ENCODE measurements around the gene AGBL5. TPM values are rescaled to one million over a fixed set of nuclear protein-coding genes. Genes with fewer than 3 reads are reported as not detected.
"Not testable (repeated sequence)": the region's sequence is repeated elsewhere in the genome, so short reads cannot be mapped to it uniquely, and the experiment has no call there.

Gene AGBL5
- total and polyA plus RNA-seq, 4 donors: 11.5 to 16.7 (median 14.6) TPM

- no peaks in the 10 kb centered on the region for H3K9me3 ChIP-seq (ENCODE audit: control insufficient read depth, low read length)
- no peaks in the 10 kb centered on the region for H3K36me3 ChIP-seq (ENCODE audit: control insufficient read depth in 1 of 2, insufficient read depth in 2 of 2, low read length in 1 of 2)
- WGBS, 2 donors: 27 to 30% methylated on average over 14 of the region's 14 CpGs
- H3K4me1 ChIP-seq (ENCODE audit: control insufficient read depth in 1 of 2, insufficient read depth in 2 of 2, low read length in 2 of 2): no peaks in the 10 kb centered on the region
- ATAC-seq (ENCODE audit: low FRiP score) (no peak), DNase-seq (no peak)
- intact Hi-C loops (cut with DNase I): no loop called here
- H3K27me3 ChIP-seq (ENCODE audit: control insufficient read depth in 1 of 2, insufficient read depth in 2 of 2, low read length in 1 of 2): no peaks in the 10 kb centered on the region
- no peak overlapping the region for H3K4me3 ChIP-seq (ENCODE audit: low read length in 2 of 2)
- no peak overlapping the region for H3K27ac ChIP-seq (ENCODE audit: low read depth in 1 of 2, low read length in 2 of 2)
Measured at GRCh38 chr2:27117995-27118524, 66.6 kb downstream of the AGBL5 start.

- ATAC-seq (ENCODE audit: low FRiP score) (no peak), DNase-seq (no peak)
- WGBS, 2 donors: 3 to 4% methylated on average over 66 to 84 of the region's 84 CpGs
- H3K36me3 ChIP-seq (ENCODE audit: control insufficient read depth in 1 of 2, insufficient read depth in 2 of 2, low read length in 1 of 2): no peaks in the 10 kb centered on the region
- H3K27me3 ChIP-seq (ENCODE audit: control insufficient read depth in 1 of 2, insufficient read depth in 2 of 2, low read length in 1 of 2): no peaks in the 10 kb centered on the region
- no peaks in the 10 kb centered on the region for H3K4me1 ChIP-seq (ENCODE audit: control insufficient read depth in 1 of 2, insufficient read depth in 2 of 2, low read length in 2 of 2)
- no peak within 1 kb of the TSS for H3K27ac ChIP-seq (ENCODE audit: low read depth in 1 of 2, low read length in 2 of 2)
- intact Hi-C loops (cut with DNase I): no loop called here
- H3K9me3 ChIP-seq (ENCODE audit: control insufficient read depth, low read length): no peaks in the 10 kb centered on the region
- H3K4me3 ChIP-seq (ENCODE audit: low read length in 2 of 2): peak within 1 kb of the TSS in 1 of 2 donors; percentile 5
Measured at GRCh38 chr2:27118525-27119329, 67.3 kb downstream of the AGBL5 start, which contains the start of gene CGREF1. Gene CGREF1, minus strand, starts transcription at chr2:27119128. Its CDS starts 14,762 bp downstream, at chr2:27104366.

- H3K27me3 ChIP-seq (ENCODE audit: control insufficient read depth in 1 of 2, insufficient read depth in 2 of 2, low read length in 1 of 2); DNase-seq; ATAC-seq (ENCODE audit: low FRiP score); intact Hi-C loops (cut with DNase I); H3K4me1 ChIP-seq (ENCODE audit: control insufficient read depth in 1 of 2, insufficient read depth in 2 of 2, low read length in 2 of 2); H3K9me3 ChIP-seq (ENCODE audit: control insufficient read depth, low read length); H3K4me3 ChIP-seq (ENCODE audit: low read length in 2 of 2); H3K36me3 ChIP-seq (ENCODE audit: control insufficient read depth in 1 of 2, insufficient read depth in 2 of 2, low read length in 1 of 2); H3K27ac ChIP-seq (ENCODE audit: low read depth in 1 of 2, low read length in 2 of 2): not testable (repeated sequence)
- WGBS, 2 donors: 74 to 75% methylated on average over 8 of the region's 8 CpGs
Measured at GRCh38 chr2:27119330-27119670, 67.8 kb downstream of the AGBL5 start.

Other genes with a start within 250 kb of the AGBL5 start
- not detected for gene DPYSL5, start 203.5 kb upstream of the AGBL5 start, total RNA-seq
- not detected for gene DPYSL5, start 203.5 kb upstream of the AGBL5 start, polyA plus RNA-seq
- 10 to 100 TPM; 15.9 to 16.1 TPM for gene MAPRE3, start 81.0 kb upstream of the AGBL5 start, total RNA-seq
- 10 to 100 TPM in 1 of 2 donors, 1 to 10 TPM in 1; 7.9 to 26.7 TPM for gene MAPRE3, start 81.0 kb upstream of the AGBL5 start, polyA plus RNA-seq
- 100 to 1,000 TPM in 1 of 2 donors, 10 to 100 TPM in 1; 96.4 to 106 TPM for gene TMEM214, start 18.7 kb upstream of the AGBL5 start, total RNA-seq
- 10 to 100 TPM; 30.2 to 93.3 TPM for gene TMEM214, start 18.7 kb upstream of the AGBL5 start, polyA plus RNA-seq
- gene OST4, start 20.0 kb downstream of the AGBL5 start, total RNA-seq: 100 to 1,000 TPM; 219 to 260 TPM
- gene OST4, start 20.0 kb downstream of the AGBL5 start, polyA plus RNA-seq: 100 to 1,000 TPM; 531 to 750 TPM
- 100 to 1,000 TPM; 180 to 200 TPM for gene EMILIN1, start 26.9 kb downstream of the AGBL5 start, total RNA-seq
- gene EMILIN1, start 26.9 kb downstream of the AGBL5 start, polyA plus RNA-seq: 100 to 1,000 TPM in 1 of 2 donors, 10 to 100 TPM in 1; 50.0 to 249 TPM
- 1 to 10 TPM; 3.4 to 5.1 TPM for gene KHK, start 35.1 kb downstream of the AGBL5 start, total RNA-seq
- gene KHK, start 35.1 kb downstream of the AGBL5 start, polyA plus RNA-seq: 10 to 100 TPM in 1 of 2 donors, 1 to 10 TPM in 1; 6.0 to 38.7 TPM
- gene CGREF1, start 67.5 kb downstream of the AGBL5 start, total RNA-seq: 1 to 10 TPM; 8.1 to 8.6 TPM
- 1 to 10 TPM; 5.8 to 6.9 TPM for gene CGREF1, start 67.5 kb downstream of the AGBL5 start, polyA plus RNA-seq
- gene ABHD1, start 72.1 kb downstream of the AGBL5 start, total RNA-seq: under 1 TPM in 1 of 2 donors, not detected in 1; 0.90 TPM
- gene ABHD1, start 72.1 kb downstream of the AGBL5 start, polyA plus RNA-seq: under 1 TPM in 1 of 2 donors, not detected in 1; 0.08 TPM
- 10 to 100 TPM; 42.1 to 48.1 TPM for gene PREB, start 83.0 kb downstream of the AGBL5 start, total RNA-seq
- 10 to 100 TPM; 24.9 to 46.3 TPM for gene PREB, start 83.0 kb downstream of the AGBL5 start, polyA plus RNA-seq
- gene PRR30, start 87.7 kb downstream of the AGBL5 start, total RNA-seq: not detected
- not detected for gene PRR30, start 87.7 kb downstream of the AGBL5 start, polyA plus RNA-seq
- 1 to 10 TPM in 1 of 2 donors, under 1 TPM in 1; 0.39 to 1.1 TPM for gene TCF23, start 97.3 kb downstream of the AGBL5 start, total RNA-seq
- not detected for gene TCF23, start 97.3 kb downstream of the AGBL5 start, polyA plus RNA-seq
- gene ATRAID, start 160.4 kb downstream of the AGBL5 start, total RNA-seq: 10 to 100 TPM; 66.9 to 93.8 TPM
- gene ATRAID, start 160.4 kb downstream of the AGBL5 start, polyA plus RNA-seq: 100 to 1,000 TPM; 144 to 176 TPM
- 10 to 100 TPM; 17.9 to 21.3 TPM for gene SLC5A6, start 160.6 kb downstream of the AGBL5 start, total RNA-seq
- 10 to 100 TPM; 16.4 to 24.7 TPM for gene SLC5A6, start 160.6 kb downstream of the AGBL5 start, polyA plus RNA-seq
- gene CAD, start 165.7 kb downstream of the AGBL5 start, total RNA-seq: 10 to 100 TPM; 19.5 to 29.7 TPM
- 10 to 100 TPM in 1 of 2 donors, 1 to 10 TPM in 1; 6.9 to 16.9 TPM for gene CAD, start 165.7 kb downstream of the AGBL5 start, polyA plus RNA-seq
- gene SLC30A3, start 211.4 kb downstream of the AGBL5 start, total RNA-seq: 1 to 10 TPM in 1 of 2 donors, under 1 TPM in 1; 0.78 to 1.8 TPM
- gene SLC30A3, start 211.4 kb downstream of the AGBL5 start, polyA plus RNA-seq: 10 to 100 TPM in 1 of 2 donors, 1 to 10 TPM in 1; 4.0 to 20.2 TPM
- gene DNAJC5G, start 223.8 kb downstream of the AGBL5 start, total RNA-seq: not detected
- gene DNAJC5G, start 223.8 kb downstream of the AGBL5 start, polyA plus RNA-seq: 1 to 10 TPM; 2.3 TPM
- under 1 TPM; 0.18 to 0.39 TPM for gene TRIM54, start 230.8 kb downstream of the AGBL5 start, total RNA-seq
- gene TRIM54, start 230.8 kb downstream of the AGBL5 start, polyA plus RNA-seq: 1 to 10 TPM; 1.4 to 5.0 TPM

All from aorta (tissue), 5 donors.